ENCODE measurements around the gene APBA2.

Gene APBA2

GRCh38 chr15:29066838-29067237 lies 181.1 kb downstream of the APBA2 start:
- no peak for DNase-seq

GRCh38 chr15:29067949-29068348 lies 182.2 kb downstream of the APBA2 start:
- DNase-seq: no peak

GRCh38 chr15:29070471-29071231 lies 184.9 kb downstream of the APBA2 start:
- no peak for DNase-seq

DNA sequence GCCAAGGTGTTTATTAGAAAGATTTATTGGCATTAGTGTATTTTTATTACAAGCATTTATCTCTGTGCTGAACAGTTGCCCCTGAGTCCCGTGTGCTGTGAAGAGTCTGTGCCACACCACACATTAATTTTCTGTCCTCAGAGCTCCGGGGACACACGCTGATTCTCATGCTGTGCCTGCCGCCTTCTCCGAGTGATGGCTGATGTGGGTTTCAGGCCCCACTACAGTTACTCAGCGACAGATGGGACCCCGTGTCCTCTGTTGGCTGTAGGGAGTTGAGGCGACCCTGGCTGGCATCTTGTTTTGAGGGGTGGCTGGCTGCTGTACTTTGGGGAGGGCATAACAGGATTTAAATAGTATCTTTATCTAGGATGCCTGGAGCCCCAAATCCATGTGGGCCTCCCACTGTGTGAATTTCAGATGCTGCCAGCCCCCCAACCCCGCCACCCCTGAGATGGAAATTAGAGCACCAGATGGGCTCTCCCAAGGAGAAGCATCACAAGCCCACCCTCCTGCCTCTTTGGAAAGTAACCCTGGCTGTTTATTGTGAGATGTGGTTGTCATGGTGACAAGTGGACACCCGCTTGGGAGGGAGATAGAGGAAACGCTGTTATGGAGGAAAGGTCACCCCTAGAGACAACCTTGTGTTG lies 185.6 kb downstream of the APBA2 start:
- no peak for DNase-seq

GRCh38 chr15:29071882-29072273 lies 186.1 kb downstream of the APBA2 start:
- no peak for DNase-seq

GRCh38 chr15:29072444-29072843 lies 186.7 kb downstream of the APBA2 start:
- no peak for DNase-seq

DNA sequence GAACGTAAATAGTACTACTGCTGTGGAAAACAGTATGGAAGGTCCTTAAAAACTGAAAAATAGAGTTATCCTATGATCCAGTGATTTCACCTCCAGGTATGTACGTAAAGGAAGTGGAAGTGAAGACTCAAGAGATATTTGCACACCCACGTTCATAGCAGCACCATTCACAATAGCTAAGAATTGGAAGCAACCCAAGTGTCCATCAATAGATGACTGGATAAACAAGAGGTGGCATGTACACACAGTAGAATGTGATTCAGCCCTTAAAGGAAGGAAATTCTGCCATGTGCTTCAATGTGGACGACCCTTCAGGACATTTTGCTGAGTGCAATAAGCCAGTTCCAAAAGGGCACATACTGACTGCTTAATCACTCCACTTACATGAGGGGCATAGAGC lies 188.3 kb downstream of the APBA2 start:
- no peak for DNase-seq

DNA sequence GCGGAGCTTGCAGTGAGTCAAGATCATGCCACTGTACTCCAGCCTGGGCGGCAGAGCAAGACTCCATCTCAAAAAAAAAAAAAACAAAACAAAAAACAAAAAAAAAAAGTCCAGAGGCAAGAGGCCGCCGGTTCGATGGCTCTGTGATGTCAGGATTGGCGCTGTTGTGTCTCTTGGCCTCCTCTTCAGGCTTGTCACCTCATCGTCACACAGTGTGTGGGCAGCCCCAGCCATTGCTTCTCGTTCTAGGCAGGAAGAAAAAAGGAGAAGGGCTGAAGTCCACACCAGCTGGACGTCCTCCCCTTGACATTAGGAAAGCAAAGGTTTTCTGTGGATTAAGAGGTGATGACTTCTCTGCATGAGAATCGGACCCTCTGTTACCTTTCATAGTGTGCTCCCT lies 192.8 kb downstream of the APBA2 start:
- no peak for DNase-seq

- no peak for DNase-seq
Measured at GRCh38 chr15:29079479-29079878, 193.7 kb downstream of the APBA2 start.

DNA sequence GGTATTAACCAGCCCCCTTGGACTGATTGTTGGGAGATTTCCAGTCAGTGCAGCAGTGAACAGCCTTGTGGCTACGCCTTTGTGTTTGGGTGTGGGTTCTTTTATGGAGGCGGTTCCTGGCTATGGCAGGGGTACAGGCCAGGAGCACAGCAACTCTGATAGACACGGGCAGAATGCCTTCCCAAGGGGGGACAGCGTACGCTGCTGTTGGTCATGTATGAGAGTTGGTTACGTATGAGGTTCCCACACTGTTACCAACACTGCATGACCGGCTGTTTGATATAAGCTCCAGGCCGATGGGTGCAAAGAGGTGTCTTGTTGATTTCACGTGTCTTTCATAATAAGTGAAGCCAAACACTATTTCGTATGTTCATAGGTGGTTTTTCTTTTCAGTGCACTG lies 196.0 kb downstream of the APBA2 start:
- no peak for DNase-seq

GRCh38 chr15:29083161-29083560 lies 197.4 kb downstream of the APBA2 start:
- DNase-seq: no peak

DNA sequence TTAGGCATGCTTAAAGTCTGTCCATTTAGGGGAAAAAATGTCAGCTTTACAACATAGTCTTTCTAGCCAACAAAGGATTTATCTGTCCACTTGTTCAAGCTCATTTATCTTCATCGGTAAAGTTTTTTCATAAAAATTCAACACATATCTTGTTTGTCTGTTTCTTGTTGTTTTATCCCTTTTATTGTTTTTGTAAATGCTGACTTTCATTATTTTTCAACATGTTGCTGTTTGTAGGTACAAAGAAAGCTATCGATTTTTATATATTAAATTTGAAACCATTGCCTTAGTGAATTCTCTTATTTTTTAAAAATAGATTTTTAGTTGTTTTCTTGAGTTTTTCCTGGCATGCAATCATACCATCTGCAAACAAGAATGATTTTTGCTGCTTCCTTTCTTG lies 198.1 kb downstream of the APBA2 start:
- DNase-seq: no peak

- no peak for DNase-seq
Measured at GRCh38 chr15:29086001-29086400, 200.2 kb downstream of the APBA2 start.

DNA sequence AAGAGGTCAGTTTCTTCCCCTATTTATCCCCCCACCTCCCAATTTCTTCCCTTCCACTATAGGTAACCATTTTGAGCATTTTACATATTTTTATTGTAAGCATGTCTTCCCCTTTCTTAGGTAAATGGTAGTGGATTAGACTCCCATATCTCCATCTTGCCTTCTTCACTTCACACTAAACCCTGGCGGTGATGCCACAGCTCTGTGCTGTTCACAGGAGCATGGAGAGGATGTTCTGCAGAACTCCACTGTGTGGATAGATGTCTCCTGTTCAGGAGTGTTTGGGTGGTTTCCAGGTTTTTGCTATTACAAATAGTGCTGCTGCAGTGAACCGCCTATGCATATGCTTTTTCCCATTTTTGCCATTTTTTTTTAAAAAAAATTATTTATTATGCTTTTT lies 201.1 kb downstream of the APBA2 start:
- no peak for DNase-seq

- no peak for DNase-seq
Measured at GRCh38 chr15:29087521-29088285, 201.9 kb downstream of the APBA2 start.

DNA sequence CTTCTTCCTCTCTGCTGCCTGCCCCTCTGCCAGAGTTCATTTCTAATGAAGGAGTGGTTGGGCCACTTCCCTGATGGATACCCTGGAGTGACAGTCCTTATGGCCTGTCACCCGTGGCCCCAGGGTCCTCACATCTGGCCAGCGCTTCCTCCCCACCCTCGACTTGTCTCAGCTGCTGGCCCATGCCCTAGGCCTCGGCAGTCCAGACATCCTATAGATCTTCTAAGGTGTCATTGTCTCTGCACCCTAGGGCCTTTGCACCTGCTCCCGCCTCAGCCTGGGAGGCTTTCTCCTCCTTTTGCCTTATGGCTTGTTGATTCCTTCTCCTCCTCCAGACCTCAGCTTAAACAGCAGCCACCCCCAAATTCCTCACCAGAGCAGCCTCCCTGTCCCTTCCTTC lies 202.9 kb downstream of the APBA2 start:
- DNase-seq: no peak

- DNase-seq: no peak
Measured at GRCh38 chr15:29089731-29090616, 204.2 kb downstream of the APBA2 start.

DNA sequence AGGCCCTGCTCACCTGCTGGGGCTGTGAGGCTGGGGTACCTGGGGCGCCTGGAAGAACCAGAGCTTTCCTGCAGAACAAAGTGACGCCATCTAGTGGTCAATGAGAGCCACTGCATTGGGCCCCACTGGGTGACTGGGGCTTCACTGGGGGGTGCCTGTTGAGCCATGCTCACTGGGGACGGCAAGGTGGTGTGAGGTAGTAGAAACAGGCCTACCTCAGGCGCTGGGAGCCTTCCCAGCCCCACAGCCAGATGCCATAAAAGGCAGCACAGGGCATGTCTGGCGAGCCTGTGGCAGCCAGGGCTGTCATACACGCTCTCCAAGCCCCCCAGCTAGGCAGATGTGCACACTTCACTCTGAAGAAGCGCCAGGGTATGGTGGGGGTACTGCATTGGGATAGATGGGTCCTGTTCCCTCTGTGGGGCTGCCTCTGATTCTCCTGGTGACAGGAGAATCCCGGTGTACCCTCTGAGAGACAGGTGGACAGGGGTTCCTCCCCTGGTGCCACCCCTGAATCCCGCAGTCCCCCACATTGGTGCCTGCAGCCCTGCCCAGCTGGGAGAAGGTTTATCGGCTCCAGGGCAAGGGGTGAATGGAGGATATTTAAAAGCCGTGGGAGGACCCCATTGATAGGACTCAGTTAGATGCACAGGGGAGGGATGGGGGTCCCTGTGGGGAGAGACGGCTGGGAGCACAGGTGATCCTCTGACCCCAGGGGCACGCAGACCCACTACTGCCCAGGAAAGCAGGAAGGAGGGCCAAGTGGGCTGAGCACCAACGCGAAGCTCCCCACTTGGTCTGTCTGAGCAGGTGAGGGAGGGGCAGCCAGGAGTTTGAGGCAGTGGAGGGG lies 205.1 kb downstream of the APBA2 start:
- DNase-seq: no peak

GRCh38 chr15:29091666-29092065 lies 205.9 kb downstream of the APBA2 start:
- no peak for DNase-seq

GRCh38 chr15:29092376-29093064 lies 206.7 kb downstream of the APBA2 start:
- DNase-seq: no peak

GRCh38 chr15:29093065-29093435 lies 207.3 kb downstream of the APBA2 start:
- DNase-seq: no peak

Data from NCI-H146 (cell line).